Left cardiac atrium (tissue), 4 donors: ENCODE data around the gene SKI. TPM values are rescaled to one million over a fixed set of nuclear protein-coding genes. Genes with fewer than 3 reads are reported as not detected.

Experiments
- ATAC-seq, 2 donors: fragments of 200-7000 bp; cut with Tn5 transposase; one replicate each; pipeline ENCODE4 v1.9.1; 2020; ENCODE audit warnings: mild to moderate bottlenecking in 2 of 2, moderate library complexity in 2 of 2
- DNase-seq: peaks from one replicate; pipeline ENCODE4 v3.0.0-alpha.2; 2020
- intact Hi-C, 2 donors: fragments of 100-400 bp; cut with DNase I; formaldehyde crosslinking; loops; one replicate each; pipeline versions ENCODE4 v1.14.1 to v1.15.1; 2022 to 2023
- total RNA-seq, 2 donors: library from RNA; stranded (reverse); fragmentation: NEBNext Ultra II Directional; extraction: Animal tissue kit (Norgen Biotek cat#: 25700); gene quantifications; one replicate each; pipeline ENCODE4 v1.2.1, GENCODE V29; 2021
- donor health status: DM: no; HTN: yes; CAD: no.
- donor health status: DM: no; HTN: yes; CAD: no; lungs with severe emphysema.
- donor health status: DM: yes; HTN: yes; CAD: no.
- donor health status: Dilated cardiomyopathy.

Gene SKI
- total RNA-seq, 2 donors from 2014 or later = 47.1 to 66.9 TPM

- intact Hi-C loops = no loop called here
- DNase-seq (peak; percentile 87), ATAC-seq (peak; percentile 61 to 70)
Observed at GRCh38 chr1:2204415-2205190, 23.5 kb upstream of the SKI start.

GRCh38 chr1:2205191-2205952, 22.7 kb upstream of the SKI start:
- intact Hi-C loops = no loop called here
- DNase-seq (peak; percentile 98), ATAC-seq (peak; percentile 78 to 79)

- no peak for ATAC-seq
- DNase-seq = no peak
- intact Hi-C loops = no loop called here
Observed at GRCh38 chr1:2206813-2207487, 21.2 kb upstream of the SKI start.

- peak; percentile 85 for DNase-seq
- ATAC-seq = peak; percentile 1 to 4
- intact Hi-C loops = no loop called here
Observed at GRCh38 chr1:2208309-2209239, 19.5 kb upstream of the SKI start.

- DNase-seq (no peak), ATAC-seq (no peak)
- intact Hi-C loops = no loop called here
Observed at GRCh38 chr1:2209400-2210083, 18.6 kb upstream of the SKI start.

GRCh38 chr1:2210084-2210653, 17.9 kb upstream of the SKI start:
- intact Hi-C loops = no loop called here
- no peak for DNase-seq
- ATAC-seq = no peak

GRCh38 chr1:2210786-2211185, 17.3 kb upstream of the SKI start:
- intact Hi-C loops = no loop called here
- ATAC-seq (no peak), DNase-seq (no peak)

GRCh38 chr1:2212274-2212531, 15.9 kb upstream of the SKI start:
- intact Hi-C loops = no loop called here
- DNase-seq = no peak
- peak in 1 of 2 donors; percentile 1 for ATAC-seq

- intact Hi-C loops = no loop called here
- peak; percentile 98 for DNase-seq
Observed at GRCh38 chr1:2212532-2213491, 15.3 kb upstream of the SKI start.

GRCh38 chr1:2213576-2214505, 14.3 kb upstream of the SKI start:
- intact Hi-C loops = no loop called here
- DNase-seq = peak; percentile 90

More at GRCh38 chr1:2212532-2213491, 15.3 kb upstream of the SKI start:
- ATAC-seq = peak; percentile 65 to 71

GRCh38 chr1:2214541-2215241, 13.4 kb upstream of the SKI start:
- no peak for DNase-seq
- intact Hi-C loops = no loop called here

More at GRCh38 chr1:2213576-2214505, 14.3 kb upstream of the SKI start:
- ATAC-seq = peak; percentile 72 to 80

GRCh38 chr1:2215329-2215728, 12.8 kb upstream of the SKI start:
- intact Hi-C loops = no loop called here
- ATAC-seq (no peak), DNase-seq (no peak)

More at GRCh38 chr1:2214541-2215241, 13.4 kb upstream of the SKI start:
- ATAC-seq = peak; percentile 18 to 28

- ATAC-seq (no peak), DNase-seq (no peak)
- intact Hi-C loops = no loop called here
Observed at GRCh38 chr1:2215909-2216766, 12.0 kb upstream of the SKI start.

- intact Hi-C loops = no loop called here
- DNase-seq = no peak
- no peak for ATAC-seq
Observed at GRCh38 chr1:2216767-2217058, 11.4 kb upstream of the SKI start.

GRCh38 chr1:2221271-2221670, 6.8 kb upstream of the SKI start:
- DNase-seq = no peak
- ATAC-seq = no peak
- intact Hi-C loops = no loop called here
